T follicular helper cell (primary cell): ENCODE data around the gene EML6.

Experiments
- DNase-seq: peaks from one replicate; pipeline ENCODE4 v3.0.0-alpha.2; 2020; ENCODE audit warnings: low read depth

The EML6 gene

GRCh38 chr2:54706622-54707021, 16.8 kb upstream of the EML6 start:
- DNase-seq, result no peak

DNA sequence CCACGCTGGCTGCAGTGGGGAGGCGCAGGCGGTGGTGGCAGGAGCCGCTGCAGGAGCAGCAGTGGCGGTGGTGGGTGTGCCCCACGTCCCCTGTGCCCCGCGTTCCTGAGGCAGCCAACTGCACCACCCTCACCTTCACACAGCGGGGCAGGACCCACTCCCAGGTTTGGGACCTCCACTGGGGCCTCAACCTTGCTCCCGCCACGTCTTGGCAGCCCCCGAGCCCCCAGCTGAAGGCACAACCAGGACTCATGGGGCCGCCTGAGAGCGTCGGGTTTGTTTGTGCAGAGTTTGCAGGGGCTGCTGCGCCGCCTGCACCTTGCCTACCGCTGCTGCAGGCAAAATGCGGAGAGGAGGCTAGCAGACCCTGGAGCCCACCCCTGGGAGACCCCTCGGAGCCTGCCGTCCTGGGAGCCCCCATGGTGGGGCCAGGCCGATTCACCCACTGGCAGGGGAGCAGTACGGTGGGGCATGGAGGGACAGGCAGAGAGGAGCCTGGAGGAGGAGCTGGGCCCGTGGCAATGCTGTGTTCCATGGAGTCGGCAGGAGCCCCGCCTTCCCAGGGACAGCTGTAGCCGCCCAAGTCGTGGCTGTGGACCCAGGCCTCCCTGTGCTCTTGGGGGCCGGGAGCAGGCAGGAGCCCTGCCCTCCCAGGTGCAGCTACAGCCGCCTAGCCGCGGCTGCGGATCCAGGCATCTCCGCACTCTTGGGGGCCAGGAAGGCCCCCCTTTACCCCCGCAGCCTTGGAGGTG, 14.7 kb upstream of the EML6 start:
- DNase-seq, result no peak

DNA sequence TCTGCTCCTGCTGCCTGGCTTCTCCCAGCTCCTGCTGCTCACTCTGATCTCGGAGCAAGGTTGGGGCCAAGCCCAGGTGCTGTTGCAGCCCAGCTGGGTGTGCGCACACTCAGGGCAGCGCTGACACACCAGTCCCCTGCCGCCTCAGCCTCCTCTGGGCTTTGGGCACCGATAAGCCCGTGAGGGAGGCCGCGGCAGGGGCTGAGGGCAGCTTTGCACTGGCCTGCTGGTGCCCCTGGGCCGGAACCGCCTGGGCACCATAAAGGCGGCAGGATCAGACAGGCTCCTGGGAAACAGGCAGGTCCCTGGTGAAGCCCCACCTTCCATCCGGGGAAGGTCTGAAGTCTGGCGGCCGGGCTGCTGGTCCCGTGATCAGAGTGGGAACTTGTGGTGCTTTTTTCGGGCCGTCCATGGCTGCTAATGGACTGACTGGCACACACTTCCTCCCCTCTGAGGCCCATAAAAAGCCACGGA, 14.1 kb upstream of the EML6 start:
- DNase-seq, result no peak

DNA sequence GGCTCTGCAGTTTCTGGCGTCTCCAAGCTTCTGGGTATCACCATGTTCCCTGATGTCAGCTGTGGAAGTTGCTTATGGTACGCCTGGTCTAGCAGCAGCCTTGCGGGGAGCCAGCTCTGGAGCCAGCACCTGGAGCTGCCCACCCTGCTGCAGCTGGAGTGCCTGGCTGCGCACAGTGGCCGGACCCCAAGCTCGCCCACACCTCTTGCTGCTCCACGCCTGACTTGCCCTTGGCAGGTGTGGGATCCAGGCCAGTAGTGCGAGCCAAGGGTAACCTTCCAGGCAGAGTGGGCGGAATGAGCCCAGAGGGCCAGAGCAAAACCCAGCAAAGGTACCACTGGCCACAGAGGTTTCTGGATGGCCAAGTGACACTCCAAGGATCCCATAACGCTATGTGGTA, 13.2 kb upstream of the EML6 start:
- DNase-seq, result no peak

GRCh38 chr2:54712516-54712915, 10.9 kb upstream of the EML6 start:
- no peak for DNase-seq

DNA sequence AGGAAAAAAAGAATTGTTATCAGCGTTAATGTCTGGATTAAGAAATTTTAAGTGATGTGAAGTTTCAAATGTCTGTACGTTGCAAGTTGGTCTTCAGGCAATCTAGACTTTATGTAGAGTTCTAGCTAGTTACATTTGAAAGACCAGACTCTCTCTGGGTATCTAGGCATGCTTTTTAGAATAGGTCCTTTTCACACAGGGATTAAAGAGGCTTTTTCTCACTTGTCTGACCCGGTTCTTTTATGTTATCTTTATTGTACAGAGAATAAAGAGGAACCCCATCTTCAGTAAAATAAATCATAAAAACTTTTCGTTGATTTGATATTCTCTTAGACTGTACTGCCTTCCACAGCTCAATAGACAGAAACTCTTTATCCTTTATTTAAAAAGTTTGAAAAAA, 8.5 kb upstream of the EML6 start:
- DNase-seq, result no peak

GRCh38 chr2:54716375-54716774, 7.1 kb upstream of the EML6 start:
- no peak for DNase-seq

GRCh38 chr2:54720563-54720962, 2.9 kb upstream of the EML6 start:
- DNase-seq, result no peak

- DNase-seq, result no peak
Observed at GRCh38 chr2:54722641-54723040, 821 bp upstream of the EML6 start.

DNA sequence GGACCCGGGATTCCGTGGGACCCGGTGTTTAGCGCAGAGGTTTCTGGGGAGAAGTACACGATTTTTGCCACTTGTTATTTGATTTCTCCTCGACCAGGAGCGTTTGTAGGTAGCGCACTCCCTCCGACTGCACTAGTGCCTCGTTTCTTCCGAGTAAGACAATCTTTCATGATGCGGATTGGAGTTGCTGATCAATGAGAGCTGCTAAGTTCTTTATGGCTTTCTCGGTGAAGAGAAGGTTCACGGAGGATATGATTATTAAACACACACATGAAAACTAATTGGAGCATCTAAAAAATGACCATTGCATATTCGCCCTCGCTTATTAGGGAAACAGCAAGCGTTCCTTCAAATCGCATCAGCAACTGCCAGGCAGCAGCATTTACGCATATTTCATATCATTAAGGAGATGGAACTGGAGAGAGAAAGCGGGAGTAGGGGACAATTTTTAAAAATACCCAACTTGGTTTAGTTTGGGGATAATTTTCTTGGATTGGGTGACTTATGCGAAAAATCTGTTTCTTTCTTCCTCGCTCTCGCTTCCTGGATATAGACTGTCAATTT, 616 bp downstream of the EML6 start:
- no peak for DNase-seq

- DNase-seq, result peak; percentile 13
Observed at GRCh38 chr2:54724560-54725342, 1.3 kb downstream of the EML6 start.

- no peak for DNase-seq
Observed at GRCh38 chr2:54725343-54726099, 2.1 kb downstream of the EML6 start.

- DNase-seq, result no peak
Observed at GRCh38 chr2:54726431-54726830, 3.0 kb downstream of the EML6 start.

GRCh38 chr2:54726940-54727339, 3.5 kb downstream of the EML6 start:
- no peak for DNase-seq

DNA sequence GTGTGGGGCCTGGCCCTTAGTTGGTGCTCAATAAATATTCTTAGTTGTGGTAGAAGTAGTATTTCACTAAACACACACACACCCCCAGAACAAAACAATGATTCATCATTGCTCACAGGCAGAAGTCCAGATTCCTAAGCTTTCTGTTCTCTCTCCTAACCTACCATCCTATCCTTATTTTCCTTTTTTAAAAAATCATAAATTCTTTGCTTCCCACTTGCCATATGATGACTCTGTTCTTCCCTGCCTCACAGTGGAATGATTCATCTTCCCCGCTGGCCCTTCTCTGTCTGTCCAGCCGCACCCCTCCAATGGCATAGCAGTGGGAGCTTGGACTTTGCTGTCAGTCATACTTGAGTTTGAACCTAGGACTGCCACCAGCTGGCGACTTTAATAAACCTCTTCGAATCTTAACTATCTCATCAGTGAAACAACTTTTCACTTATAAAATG, 5.2 kb downstream of the EML6 start:
- DNase-seq, result no peak

GRCh38 chr2:54735636-54736035, 12.2 kb downstream of the EML6 start:
- DNase-seq, result no peak

DNA sequence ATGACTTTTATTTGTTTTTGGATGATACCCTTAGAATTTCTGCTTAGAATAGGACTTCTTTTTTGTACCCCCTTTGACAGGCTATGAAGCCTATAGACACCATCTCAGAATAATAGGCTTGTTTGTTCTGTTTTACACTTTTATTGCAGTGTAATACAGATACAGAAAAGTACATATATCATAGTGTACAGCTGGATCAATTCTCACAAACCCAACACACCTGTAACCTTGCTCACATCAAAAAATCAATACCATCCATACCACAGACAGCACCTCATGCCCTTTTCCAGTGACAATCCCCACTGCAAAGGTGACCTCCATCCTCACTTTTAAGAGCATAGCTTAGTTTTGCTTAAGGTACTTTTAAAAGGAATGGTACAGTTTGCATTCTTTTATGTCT, 14.8 kb downstream of the EML6 start:
- DNase-seq, result no peak

GRCh38 chr2:54740333-54740732, 16.9 kb downstream of the EML6 start:
- DNase-seq, result no peak

- no peak for DNase-seq
Observed at GRCh38 chr2:54741250-54741649, 17.8 kb downstream of the EML6 start.

DNA sequence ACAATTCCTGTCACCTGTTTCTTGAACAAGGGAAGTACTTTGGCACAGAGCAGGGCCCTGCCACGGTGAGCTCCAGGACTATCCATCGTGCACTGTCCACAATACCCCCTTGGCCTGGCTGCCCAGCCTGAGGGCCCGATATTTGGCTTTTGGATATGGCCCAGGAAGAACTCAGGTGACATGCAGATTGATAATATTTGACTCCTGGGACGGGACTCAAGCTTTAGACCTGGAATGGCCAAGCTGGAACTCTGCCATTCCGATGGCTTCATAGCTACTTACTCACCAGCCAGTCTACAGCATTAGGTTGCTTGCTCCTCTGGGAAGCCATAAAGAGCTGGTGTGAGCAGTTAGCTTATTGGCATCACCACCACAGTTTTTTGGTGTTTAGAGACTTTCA, 26.6 kb downstream of the EML6 start:
- no peak for DNase-seq

DNA sequence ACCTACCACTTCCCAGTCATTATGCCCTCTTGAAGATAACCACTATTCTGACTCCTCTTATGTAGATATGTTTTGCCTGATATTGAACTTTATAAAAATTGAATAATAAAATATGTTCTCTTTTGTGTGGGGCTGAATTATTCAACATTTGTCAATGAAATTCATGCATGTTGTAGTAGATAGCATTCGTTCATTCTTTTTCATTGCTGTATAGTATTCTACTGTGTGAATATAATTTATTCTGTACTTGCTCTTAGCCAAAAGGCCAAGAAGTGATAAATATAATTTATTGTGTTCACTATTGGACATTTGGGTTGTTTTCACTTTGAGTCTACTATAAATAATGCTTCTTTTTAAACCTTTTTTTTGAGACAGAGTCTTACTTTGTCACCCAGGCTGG, 29.0 kb downstream of the EML6 start:
- no peak for DNase-seq

GRCh38 chr2:54755641-54756326, 32.3 kb downstream of the EML6 start:
- no peak for DNase-seq
